ENCODE results near the gene DOK6. TPM values are rescaled to one million over a fixed set of nuclear protein-coding genes. Genes with fewer than 3 reads are reported as not detected.

DOK6 gene
- total RNA-seq, 1 experiment from 2014 or later, result not detected

DNA sequence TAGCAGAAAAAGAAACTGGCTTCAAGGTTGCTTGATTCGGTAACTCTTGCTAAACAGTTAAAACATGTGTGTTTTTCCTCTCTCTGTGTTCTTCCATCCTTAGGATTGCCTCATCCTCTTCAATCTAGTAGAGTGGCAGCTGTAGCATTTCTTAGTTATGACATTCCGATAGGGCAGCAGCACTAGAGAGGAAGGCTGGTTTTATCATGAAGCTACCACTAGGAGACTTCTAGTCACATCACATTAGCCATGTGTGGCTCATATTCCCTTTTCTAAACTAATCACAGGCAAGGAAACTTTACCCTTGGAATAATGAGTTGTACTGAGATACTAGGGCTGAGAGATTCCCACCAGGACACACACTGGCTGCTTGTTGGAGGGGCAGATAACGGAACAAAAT is 187.6 kb downstream of the DOK6 start:
- intact Hi-C loops (cut with micrococcal nuclease; ENCODE audit: unreplicated experiment), result no loop called here
- BruUV-seq (replicated peaks), result no TSS peak
- Mint-ChIP-seq H3K36me3 (ENCODE audit: insufficient read depth, unreplicated experiment) (no peaks in the 10 kb centered on the region), H3K27ac (ENCODE audit: unreplicated experiment) (no peak overlapping the region), H3K9me3 (ENCODE audit: low read depth, unreplicated experiment) (no peaks in the 10 kb centered on the region), H3K4me3 (ENCODE audit: low read depth, unreplicated experiment) (no peak overlapping the region), H3K4me1 (ENCODE audit: low read depth, unreplicated experiment) (no peaks in the 10 kb centered on the region), H3K27me3 (ENCODE audit: unreplicated experiment) (no peaks in the 10 kb centered on the region)
- DNase-seq, result no peak
- CTCF ChIA-PET, result no interaction called here
- TF ChIP-seq, protein P1, sequence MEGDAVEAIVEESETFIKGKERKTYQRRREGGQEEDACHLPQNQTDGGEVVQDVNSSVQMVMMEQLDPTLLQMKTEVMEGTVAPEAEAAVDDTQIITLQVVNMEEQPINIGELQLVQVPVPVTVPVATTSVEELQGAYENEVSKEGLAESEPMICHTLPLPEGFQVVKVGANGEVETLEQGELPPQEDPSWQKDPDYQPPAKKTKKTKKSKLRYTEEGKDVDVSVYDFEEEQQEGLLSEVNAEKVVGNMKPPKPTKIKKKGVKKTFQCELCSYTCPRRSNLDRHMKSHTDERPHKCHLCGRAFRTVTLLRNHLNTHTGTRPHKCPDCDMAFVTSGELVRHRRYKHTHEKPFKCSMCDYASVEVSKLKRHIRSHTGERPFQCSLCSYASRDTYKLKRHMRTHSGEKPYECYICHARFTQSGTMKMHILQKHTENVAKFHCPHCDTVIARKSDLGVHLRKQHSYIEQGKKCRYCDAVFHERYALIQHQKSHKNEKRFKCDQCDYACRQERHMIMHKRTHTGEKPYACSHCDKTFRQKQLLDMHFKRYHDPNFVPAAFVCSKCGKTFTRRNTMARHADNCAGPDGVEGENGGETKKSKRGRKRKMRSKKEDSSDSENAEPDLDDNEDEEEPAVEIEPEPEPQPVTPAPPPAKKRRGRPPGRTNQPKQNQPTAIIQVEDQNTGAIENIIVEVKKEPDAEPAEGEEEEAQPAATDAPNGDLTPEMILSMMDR (IDR thresholded peaks at IDR 0.05; ENCODE audit: unreplicated experiment), result no peak

DNA sequence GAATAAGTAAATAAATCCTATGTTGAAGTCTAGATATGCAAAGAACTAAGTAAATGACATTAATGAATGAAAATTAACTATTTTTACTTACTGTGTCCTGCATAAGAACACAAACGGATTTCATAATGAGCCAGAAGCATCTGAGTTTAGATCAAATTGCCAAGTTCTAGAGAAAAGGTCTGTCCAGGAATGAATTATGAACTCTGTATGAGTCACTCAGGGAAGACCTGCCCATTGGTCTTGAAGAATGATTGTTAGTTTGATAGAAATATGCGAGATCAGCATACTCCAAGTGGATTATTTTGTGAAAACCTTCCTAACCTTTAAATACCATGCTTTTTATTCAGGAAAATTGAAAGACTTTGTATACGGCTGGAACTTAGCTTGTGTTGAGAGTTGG is 189.5 kb downstream of the DOK6 start:
- Mint-ChIP-seq H3K4me3 (ENCODE audit: low read depth, unreplicated experiment) (no peak overlapping the region), H3K27ac (ENCODE audit: unreplicated experiment) (no peak overlapping the region), H3K27me3 (ENCODE audit: unreplicated experiment) (no peaks in the 10 kb centered on the region), H3K4me1 (ENCODE audit: low read depth, unreplicated experiment) (no peaks in the 10 kb centered on the region), H3K9me3 (ENCODE audit: low read depth, unreplicated experiment) (peaks cover 3% of the 10 kb centered on the region), H3K36me3 (ENCODE audit: insufficient read depth, unreplicated experiment) (no peaks in the 10 kb centered on the region)
- no peak for DNase-seq
- intact Hi-C loops (cut with micrococcal nuclease; ENCODE audit: unreplicated experiment), result no loop called here
- no TSS peak for BruUV-seq (replicated peaks)
- TF ChIP-seq, protein P1 (IDR thresholded peaks at IDR 0.05; ENCODE audit: unreplicated experiment), result no peak
- CTCF ChIA-PET, result no interaction called here

DNA sequence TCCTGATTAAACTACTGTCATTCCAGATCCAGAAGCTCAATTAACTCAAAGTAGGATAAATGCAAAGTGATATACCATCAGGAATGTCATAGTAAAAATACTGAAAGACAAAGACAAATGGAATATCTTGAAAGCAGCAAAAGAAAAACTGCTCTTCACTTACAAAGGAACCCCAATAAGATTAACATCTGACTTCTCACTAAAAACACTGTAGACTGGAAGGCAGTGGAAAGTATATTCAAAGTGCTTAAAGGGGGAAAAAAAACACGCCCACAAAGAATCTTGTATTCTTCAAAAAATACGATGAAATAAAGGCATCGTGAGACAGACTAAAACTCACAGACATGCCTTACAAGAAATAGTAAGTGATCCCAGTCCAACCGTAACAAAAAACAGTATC is 195.7 kb downstream of the DOK6 start:
- Mint-ChIP-seq H3K36me3 (ENCODE audit: insufficient read depth, unreplicated experiment) (no peaks in the 10 kb centered on the region), H3K27me3 (ENCODE audit: unreplicated experiment) (no peaks in the 10 kb centered on the region), H3K27ac (ENCODE audit: unreplicated experiment) (no peak overlapping the region), H3K4me3 (ENCODE audit: low read depth, unreplicated experiment) (no peak overlapping the region), H3K9me3 (ENCODE audit: low read depth, unreplicated experiment) (peaks cover 7% of the 10 kb centered on the region), H3K4me1 (ENCODE audit: low read depth, unreplicated experiment) (no peaks in the 10 kb centered on the region)
- intact Hi-C loops (cut with micrococcal nuclease; ENCODE audit: unreplicated experiment), result no loop called here
- TF ChIP-seq, protein P1 (IDR thresholded peaks at IDR 0.05; ENCODE audit: unreplicated experiment), result no peak
- BruUV-seq (replicated peaks), result no TSS peak
- CTCF ChIA-PET, result no interaction called here
- DNase-seq, result no peak

DNA sequence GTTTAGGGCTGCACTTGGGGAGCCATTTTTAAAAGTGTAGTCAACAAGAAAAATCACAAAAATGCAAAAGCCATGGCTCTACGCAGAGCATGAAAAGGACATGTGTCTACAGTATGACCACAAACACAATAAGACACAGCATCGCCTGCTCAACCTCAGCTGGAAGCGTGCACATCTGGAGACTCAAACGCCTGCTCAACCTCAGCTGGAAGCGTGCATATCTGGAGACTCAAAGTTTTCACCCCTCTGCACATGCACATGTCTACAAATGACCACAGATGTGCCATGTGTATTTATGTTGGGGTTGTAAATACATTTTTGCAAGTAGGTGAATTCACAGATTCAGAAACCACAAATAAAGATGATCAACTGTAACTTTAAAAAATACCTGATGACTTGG is 196.9 kb downstream of the DOK6 start:
- intact Hi-C loops (cut with micrococcal nuclease; ENCODE audit: unreplicated experiment), result no loop called here
- no peaks in the 10 kb centered on the region for H3K36me3 Mint-ChIP-seq (ENCODE audit: insufficient read depth, unreplicated experiment)
- CTCF ChIA-PET, result no interaction called here
- TF ChIP-seq, protein P1 (IDR thresholded peaks at IDR 0.05; ENCODE audit: unreplicated experiment), result no peak
- no peak overlapping the region for H3K4me3 Mint-ChIP-seq (ENCODE audit: low read depth, unreplicated experiment)
- no TSS peak for BruUV-seq (replicated peaks)
- no peaks in the 10 kb centered on the region for H3K27me3 Mint-ChIP-seq (ENCODE audit: unreplicated experiment)
- DNase-seq, result no peak
- no peak overlapping the region for H3K27ac Mint-ChIP-seq (ENCODE audit: unreplicated experiment)
- H3K9me3 Mint-ChIP-seq (ENCODE audit: low read depth, unreplicated experiment), result peaks cover 7% of the 10 kb centered on the region
- H3K4me1 Mint-ChIP-seq (ENCODE audit: low read depth, unreplicated experiment), result no peaks in the 10 kb centered on the region

All from Calu3 (cell line).